HG03066 (cell line): ENCODE measurements around the gene ITGAL.
"Not testable (repeated sequence)": the region's sequence is repeated elsewhere in the genome, so short reads cannot be mapped to it uniquely, and the experiment has no call there.

ENCODE experiments used
- ATAC-seq: cut with Tn5 transposase; IDR thresholded peaks from one replicate; pipeline ENCODE4 v1.9.1; 2021; ENCODE audit warnings: low read depth; ENCODE audit not compliant: unreplicated experiment

ITGAL gene

DNA sequence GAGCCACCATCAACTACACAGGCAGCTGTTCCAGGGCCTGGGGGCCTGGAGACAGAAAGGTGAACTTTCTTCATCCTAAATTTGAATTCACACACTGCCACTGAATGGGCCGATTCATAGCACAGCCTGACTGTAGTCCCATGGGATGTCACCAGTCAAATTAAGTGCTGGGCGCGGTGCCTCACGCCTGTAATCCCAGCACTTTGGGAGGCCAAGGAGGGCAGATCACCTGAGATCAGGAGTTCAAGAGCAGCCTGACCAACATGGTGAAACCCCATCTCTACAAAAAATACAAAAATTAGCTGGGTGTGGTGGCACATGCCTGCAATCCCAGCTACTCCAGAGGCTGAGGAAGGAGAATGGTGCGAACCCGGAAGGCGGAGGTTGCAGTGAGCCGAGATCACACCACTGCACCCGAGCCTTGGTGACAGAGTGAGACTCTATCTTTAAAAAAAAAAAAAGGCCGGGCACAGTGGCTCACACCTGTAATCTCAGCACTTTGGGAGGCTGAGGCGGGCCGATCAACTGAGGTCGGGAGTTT is 67.5 kb downstream of the ITGAL start:
- ATAC-seq, result not testable (repeated sequence)

DNA sequence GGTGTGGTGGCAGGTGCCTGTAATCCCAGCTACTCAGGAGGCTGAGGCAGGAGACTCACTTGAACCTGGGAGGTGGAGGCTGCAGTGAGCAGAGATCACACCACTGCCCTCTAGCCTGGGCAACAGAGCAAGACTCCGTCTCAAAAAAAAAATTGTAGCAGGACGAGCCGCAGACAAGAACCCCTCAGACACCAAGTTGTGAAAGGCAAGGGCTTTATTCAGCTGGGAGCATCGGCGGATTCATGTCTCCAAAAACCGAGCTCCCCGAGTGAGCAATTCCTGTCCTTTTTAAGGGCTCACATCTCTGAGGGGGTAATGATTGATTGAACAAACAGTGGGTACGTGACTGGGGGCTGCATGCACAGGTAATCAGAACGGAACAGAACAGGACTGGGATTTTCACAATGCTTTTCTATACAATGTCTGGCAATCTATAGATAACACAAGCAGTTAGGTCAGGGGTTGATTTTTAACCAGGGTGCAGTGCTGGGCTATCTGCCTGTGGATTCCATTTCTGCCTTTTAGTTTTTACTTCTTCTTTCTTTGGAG is 68.4 kb downstream of the ITGAL start:
- ATAC-seq, result not testable (repeated sequence)

DNA sequence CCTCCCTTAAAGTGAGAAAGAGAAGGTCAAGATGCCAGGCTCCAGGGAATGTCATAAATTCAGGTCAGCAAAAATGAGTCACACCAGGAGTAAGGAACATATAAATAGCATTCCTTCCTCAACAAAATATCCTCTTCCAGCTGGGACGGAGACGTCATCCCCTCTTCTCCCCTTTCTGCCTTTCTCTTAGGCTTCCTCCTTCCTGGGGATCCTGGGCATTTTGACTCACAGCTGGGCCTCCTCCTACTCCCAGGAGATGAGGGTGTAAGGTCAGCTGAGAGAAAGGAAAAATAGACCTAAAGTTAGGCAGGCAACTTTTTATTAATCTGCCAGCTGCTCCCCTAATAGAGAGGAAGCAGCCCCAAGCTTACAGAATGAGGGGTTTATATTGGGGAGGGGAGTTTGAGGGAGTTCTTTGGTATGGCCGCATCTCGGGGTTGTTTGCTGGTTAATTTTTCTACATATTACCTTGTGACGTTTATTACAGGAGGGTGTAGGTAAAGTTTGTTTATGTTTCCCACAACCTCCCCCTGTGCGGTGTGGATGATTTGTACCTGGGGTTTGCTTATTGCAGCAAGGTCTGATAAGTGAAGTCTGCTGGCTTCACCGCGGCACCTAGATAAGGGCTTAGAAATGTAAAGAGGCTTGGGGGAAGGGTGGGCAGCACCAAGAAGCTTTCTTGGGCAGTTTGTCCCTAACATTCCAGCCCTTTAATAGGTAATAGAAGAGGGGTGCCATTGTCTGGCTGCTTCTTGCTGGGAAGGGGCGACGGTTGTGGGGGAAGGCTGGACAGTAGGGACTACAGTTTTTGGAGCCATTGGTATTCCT is 69.2 kb downstream of the ITGAL start:
- no peak for ATAC-seq

DNA sequence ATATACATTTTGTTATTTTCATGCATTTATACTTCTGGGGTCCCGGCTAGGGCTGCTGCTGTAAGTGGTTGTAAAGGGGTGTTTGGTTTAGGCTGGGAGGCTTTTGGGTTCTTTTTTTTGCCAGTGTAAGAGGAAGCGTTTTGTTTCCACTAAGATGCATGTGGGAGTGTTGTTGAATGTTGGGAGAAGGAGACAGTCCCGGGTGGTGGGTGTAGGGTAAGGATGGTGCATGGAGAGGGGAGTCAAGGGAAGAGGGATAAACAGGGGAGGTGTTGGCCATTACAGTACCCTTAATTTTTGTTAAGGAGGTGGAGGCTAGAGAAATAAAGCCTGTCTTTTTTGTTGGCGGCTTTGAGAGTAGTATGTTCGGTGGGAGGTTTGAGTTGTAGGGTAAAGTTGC is 70.5 kb downstream of the ITGAL start:
- ATAC-seq, result no peak

DNA sequence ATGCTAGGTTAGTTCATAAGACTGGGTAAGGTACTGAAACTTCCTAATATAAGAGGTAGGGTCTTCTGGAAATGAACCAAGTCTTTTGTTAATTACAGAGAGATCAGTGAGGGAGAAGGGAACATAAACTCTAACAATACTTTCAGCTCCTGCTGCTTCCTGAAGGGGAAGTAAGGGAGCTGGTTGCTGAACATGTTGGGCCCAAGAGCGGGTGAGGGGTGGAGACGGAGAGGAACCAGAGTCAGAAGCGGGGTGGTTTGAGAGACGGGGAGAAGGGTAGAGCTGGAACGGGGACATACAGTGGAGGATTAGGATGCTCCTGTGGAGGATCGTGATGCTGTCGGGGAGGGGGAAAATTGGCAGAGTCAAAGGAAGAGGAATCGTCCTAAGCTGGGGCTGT is 73.6 kb downstream of the ITGAL start:
- ATAC-seq, result no peak

DNA sequence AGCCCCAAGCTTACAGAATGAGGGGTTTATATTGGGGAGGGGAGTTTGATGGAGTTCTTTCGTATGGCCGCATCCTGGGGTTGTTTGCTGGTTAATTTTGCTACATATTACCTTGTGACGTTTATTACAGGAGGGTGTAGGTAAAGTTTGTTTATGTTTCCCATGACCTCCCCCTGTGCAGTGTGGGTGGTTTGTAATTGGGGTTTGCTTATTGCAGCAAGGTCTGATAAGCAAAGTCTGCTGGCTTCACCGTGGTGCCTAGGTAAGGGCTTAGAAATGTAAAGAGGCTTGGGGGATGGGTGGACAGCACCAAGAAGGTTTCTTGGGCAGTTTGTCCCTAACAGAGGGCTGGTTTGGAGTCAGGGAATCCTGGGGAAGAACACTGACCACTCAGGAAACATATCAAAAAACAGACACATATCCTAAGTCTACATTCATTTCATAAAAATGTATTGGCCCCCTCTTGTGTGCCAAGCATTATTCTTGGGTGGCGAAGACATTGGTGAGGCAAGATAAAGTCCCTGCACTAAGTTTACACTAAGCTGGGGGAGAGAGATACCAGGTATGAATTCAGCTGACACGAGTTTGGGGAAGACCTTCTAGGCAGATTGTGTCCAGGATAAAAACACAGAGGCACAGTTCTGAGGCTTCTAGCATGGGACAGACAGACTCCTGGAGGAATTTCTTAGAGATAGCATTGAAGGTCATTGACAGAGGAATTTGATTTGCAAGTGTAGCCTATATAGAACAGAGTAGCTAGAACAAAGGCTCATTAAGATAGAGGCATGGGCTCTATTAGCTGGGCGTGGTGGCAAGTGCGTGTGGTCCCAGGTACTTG is 76.1 kb downstream of the ITGAL start:
- no peak for ATAC-seq

DNA sequence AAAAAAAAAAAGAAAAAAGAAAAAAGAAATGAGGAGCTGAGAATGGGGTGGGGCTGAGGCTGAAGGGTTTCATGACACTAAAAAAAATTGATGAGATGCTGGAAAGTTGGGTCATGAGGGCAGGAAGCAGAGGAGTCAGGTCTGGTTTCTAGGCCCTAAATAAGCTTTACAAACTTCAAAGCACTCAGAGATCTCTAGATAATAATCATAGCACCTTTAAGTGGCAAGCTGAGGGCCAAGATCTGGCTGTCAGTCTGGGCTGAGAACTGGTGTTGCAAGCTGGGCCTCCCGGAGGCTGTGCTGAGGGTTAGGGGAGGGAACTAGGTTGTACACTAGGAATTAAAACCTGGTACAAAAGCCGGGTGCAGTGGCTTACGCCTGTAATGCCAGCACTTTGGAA is 79.2 kb downstream of the ITGAL start:
- ATAC-seq, result no peak

DNA sequence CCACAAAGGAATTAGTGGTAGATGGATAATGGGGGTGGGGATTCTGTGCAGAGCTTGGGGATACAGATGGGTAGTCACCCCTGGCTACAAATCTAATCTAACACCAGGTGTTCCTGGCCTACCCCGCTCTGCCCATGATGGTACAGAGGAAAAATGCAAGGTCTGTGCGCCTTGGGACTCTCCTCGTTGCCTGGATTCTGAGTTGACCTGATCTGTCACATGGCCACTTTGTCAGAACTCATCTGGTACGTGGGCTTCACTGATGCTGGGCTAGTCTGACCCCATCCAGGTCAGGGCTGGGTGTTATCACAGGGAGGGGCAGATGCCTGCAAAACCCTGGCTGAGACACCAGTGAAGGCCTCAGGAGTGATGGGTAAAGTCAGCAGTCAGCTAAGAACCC is 80.4 kb downstream of the ITGAL start:
- no peak for ATAC-seq

DNA sequence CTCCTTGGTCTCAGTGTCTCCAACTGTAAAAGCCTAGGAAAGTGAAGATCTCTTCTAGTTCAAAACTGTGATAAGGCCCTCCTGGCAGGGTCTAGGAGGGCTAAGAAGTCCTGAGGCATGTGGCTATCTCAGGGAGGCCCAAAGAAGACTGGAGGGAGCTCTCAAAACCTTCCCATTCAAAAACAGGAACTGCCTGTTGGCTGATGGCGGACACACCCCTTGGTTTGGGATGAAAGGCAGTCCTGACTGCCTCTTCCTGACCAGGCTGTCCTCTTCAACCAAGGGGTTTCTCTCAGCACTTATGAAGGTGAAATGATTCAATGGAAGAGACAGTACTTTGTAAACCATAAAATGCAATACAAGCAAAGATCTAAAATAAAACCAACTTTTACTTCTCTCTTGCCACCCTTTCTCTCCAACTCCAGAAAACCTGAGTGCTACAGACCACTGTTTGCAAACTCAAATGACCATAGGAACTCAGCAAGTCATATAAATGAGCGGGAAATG is 80.9 kb downstream of the ITGAL start:
- no peak for ATAC-seq

DNA sequence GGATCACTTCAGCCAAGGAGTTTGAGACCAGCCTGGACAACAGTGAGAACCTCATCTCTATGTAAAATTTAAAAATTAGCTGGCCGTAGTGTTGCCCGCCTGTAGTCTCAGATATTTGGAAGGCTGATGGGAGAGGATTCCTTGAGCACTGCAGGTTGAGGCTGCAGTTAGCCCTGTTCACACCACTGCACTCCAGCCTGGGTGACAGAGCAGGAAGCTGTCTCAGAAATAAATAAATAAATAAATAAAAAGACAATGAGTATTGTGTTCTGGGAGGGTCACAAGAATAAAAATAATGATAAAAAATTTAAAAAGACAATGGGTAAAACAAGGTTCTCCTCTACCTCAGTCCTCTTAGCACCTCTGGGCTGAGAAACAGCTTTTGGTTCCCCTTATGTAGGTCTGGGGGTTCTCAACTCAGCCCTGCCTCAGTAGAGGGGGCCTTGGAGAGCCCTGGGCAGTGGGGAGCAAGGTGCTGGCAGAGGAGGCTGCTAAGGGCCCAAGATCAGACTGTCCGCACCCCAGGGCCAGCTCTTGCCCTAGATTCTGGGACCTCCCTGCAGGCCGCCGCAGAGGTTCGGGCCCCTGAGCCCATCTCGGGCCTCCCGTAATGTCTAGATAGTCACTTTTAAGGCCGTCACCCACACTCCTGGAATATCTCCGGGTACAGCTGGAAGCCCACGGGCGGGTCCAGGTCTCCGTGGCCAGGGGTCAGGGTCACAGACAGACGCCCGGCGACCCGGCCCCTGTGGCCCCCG is 82.2 kb downstream of the ITGAL start:
- ATAC-seq, result no peak

DNA sequence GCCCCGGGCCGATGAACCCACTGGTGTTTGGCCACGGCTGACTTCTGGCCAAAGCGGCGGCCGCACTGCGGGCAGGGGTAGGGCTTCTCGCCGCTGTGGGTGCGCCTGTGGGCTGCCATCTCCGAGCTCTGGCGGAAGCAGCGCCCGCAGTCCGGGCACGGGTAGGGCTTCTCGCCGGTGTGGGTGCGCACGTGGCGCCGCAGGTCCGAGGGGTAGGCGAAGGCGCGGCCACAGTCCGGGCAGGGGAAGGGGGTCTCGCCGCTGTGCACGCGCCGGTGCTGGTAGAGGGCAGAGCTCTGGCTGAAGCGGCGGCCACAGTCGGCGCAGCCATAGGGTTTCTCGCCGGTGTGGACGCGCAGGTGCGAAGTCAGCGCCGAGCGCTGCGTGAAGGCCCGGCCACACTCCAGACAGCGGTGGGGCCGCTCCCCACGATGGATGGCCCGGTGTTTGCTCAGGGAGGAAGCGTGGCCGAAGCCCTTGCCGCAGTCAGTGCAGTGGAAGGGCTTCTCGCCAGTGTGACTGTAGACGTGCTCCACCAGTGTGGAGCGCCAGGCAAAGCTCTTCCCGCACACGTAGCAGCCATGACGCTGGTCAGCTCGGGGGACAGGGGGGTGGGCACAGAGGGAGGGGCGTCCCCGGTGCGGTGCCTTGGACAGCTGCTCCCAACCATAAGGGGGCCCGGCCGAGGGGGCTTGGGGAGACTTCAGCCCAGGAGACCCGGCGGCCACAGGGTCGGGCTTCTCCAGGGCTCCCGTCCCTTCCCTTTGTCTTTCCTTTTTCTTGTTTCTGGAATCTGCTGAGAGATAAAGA is 83.0 kb downstream of the ITGAL start:
- ATAC-seq, result no peak

DNA sequence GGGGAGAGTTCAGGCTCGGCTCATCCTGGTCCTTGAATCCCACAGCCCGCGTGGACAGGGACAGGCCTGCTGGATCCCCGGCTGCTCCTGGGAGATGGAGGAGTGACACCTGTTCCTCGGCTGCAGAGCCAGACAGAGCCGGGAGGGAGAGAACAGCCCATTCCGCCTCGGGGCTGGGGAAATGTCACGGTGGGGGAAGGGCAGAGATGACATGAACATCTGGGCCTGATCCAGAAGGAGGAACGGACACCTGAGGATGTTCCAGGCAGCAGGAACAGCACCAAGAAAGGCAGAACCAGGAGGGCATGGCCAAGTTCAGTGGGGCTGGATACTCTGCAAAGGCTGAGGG is 83.6 kb downstream of the ITGAL start:
- ATAC-seq, result no peak

DNA sequence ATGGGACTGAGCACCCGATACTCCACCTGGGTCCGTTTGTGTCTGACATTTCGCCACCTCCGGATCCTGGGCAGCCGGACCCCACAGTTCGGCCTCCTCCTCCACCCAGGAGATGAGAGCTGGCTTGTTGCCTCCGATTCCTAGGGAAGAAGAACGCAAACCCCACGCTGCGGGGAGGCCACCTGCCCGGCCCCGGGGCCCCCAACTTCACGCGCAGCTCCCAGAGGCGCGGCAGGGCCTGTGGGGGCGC is 85.1 kb downstream of the ITGAL start:
- no peak for ATAC-seq

DNA sequence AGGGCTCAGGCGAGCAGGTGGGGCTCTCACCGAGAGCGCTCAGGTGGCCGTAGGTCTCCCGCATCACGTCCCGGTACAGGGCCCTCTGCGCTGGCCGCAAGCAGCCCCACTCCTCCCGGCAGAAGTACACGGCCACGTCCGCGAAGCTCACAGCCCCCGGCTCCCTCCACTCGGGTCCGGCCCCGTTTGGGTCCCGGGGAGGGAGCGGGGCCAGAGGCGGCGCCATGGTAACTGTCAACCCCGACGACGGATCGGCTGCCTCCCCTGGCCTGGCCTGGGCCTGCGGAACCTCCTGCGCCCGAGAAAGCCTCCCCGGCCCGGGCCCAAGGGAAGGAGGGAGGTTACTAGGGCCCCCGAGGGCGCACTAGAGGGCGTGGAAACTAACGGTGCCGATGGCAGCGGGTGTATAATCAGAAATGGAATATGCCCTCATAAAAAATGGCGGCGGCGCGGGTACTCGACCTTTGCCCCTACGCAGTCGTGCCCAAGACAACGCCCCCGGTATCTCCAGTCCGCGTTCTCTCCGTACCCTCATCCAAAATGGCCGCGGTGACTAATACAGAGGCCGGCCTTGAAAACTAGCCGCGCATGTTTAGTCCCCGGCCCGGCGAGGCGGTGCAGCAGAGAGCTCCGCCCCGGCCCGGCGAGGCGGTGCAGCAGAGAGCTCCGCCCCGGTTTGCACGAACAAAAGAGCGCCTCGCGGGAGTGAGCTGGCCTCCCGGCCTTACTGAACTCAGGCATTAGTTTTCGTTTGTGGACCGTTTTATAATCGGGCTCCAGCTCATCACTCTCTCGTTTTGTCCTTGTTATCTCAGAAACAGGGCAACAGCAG is 85.6 kb downstream of the ITGAL start, which contains the start of gene ZNF764:
Gene ZNF764 (minus strand): TSS at position 418 of the 832 bp plus-strand sequence. CDS start 192 bp downstream, at position 226.
- peak; percentile 84 for ATAC-seq

DNA sequence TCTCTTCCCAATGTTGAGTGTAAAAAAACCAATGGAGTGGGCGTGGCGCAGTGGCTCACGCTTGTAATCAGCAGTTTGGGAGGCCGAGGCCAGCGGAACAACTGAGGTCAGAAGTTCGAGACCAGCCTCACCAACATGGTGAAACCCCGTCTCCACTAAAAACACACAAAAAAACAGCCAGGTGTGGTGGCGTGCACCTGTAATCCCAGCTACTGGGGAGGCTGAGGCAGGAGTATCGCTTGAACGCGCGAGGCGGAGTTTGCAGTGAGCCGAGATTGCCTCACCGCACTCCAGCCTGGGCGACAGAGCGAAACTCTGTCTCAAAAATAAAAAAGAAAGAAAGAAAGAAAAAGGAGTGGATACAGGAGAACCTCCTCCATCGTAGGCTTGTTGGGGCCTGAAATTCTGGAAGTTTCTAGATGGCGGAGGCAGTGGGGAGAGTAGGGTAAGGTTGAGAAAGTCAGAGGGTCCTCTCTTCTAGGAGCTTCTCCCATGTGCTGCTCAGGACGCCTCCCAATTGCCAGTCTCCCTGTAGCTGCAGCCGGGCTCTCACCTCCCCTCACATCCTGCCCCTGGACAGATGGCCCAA is 86.3 kb downstream of the ITGAL start:
- ATAC-seq, result no peak

DNA sequence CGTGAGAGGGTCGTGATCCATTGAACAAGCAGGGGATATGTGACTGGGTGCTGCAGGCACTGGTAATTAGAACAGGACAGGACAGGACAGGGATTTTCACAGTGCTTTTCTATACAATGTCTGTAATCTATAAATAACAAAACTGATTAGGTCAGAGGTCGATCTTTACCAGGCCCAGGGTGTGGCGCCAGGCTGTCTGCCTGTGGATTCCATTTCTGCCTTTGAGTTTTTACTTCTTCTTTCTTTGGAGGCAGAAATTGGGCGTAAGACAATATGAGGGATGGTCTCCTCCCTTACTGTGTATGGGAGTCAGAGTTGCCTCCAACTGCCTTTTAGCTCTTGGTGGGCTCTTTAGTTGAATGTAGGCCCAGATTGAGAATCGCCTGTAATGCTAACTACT is 87.1 kb downstream of the ITGAL start:
- ATAC-seq, result no peak

DNA sequence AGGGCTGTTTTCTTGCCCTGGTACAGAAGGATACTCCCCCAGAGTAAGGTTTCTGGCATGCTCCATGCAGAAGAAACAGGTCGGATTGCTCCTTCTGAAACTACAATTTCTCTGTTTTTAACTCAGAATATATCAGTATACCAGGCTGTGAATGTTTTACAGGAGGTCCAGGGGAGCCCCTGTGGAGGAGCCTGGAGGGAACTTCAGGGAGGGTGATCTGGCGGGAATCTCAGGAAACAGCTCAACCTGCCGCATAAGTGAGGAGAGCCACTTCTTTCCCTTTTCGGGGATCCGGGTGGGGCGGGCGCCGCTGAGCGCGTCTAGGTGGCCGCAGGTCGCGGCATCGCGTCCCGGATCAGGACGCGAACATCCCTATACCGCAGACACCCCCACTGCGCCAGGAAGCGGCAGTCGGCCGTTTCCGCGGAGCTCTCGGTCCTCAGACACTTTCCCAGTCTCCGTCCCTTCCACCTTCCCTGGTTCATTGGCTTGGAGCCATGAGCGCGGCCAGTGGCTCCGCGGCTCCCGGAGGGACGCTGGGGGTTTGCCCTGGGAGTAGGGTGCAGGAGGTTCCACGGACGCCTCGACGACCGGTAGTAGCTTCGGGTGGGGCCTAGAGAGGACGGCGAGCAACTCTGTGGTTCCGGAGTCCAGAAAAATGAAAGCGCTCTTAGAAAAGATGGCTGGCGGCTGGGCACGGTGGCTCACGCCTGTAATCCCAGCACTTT is 88.7 kb downstream of the ITGAL start:
- no peak for ATAC-seq

DNA sequence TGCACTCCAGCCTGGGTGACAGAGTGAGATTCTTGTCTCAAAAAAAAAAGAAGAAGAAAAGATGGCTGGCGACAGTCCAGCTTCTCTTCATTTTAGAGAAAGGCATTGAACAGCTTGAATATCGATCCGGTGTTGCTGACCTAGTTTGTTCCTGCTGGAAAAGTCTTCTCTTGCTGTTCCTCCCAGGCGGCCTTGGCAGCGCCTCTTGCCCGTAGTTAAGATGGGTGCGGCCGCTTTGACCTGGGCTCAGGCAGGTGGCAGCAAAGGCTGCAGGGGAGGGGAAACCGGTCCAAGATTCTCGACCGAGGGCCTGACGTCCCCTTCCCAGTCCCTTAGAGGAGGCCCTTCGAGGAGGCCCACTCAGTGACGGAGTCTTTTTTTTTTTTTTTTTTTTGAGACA is 89.5 kb downstream of the ITGAL start:
- no peak for ATAC-seq
